ENCODE results near the gene ZNF892.

ZNF892 gene

DNA sequence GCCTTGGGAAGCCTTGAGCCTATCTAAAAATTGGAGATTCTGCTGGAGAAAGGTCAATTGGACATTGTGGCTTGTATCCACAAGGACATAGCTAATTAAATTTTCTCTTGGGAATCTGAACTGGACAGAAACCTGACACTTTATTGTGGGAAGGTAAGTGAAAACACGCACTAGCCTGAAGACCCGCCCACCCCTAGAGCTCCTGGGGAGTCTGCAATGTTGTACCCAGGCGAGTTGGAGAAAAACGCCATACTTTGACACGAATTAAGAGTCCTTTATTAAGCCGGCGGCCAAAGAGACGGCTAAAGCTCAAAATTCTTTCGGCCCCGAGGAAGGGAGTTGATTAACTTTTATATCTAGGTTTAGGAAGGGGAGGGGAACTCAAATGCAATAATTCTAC lies 1.2 kb upstream of the ZNF892 start:
- TF ChIP-seq ZNF384 (IDR thresholded peaks at IDR 0.05) = no peak
- TF ChIP-seq, protein P1, sequence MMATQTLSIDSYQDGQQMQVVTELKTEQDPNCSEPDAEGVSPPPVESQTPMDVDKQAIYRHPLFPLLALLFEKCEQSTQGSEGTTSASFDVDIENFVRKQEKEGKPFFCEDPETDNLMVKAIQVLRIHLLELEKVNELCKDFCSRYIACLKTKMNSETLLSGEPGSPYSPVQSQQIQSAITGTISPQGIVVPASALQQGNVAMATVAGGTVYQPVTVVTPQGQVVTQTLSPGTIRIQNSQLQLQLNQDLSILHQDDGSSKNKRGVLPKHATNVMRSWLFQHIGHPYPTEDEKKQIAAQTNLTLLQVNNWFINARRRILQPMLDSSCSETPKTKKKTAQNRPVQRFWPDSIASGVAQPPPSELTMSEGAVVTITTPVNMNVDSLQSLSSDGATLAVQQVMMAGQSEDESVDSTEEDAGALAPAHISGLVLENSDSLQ (IDR thresholded peaks at IDR 0.05) = no peak
- no peak for TF ChIP-seq HDGF (IDR thresholded peaks at IDR 0.05; ENCODE audit: borderline replicate concordance)
- no peak for TF ChIP-seq ARNT (IDR thresholded peaks at IDR 0.05)
- TF ChIP-seq ELF4 (IDR thresholded peaks at IDR 0.05) = no peak
- no peak for TF ChIP-seq NFRKB (IDR thresholded peaks at IDR 0.05)
- no peak for TF ChIP-seq TARDBP (IDR thresholded peaks at IDR 0.05)
- no peak for TF ChIP-seq SP1 (IDR thresholded peaks at IDR 0.05)
- TF ChIP-seq BHLHE40 (IDR thresholded peaks at IDR 0.05; ENCODE audit: borderline replicate concordance) = no peak
- no peak for TF ChIP-seq L3MBTL2 (conservative IDR thresholded peaks at IDR 0.05)
- no peak for TF ChIP-seq FOXA1 (IDR thresholded peaks at IDR 0.05)
- no peak for TF ChIP-seq SUZ12 (IDR thresholded peaks at IDR 0.05)
- CTCF ChIA-PET = no interaction called here
- DNase-seq (ENCODE audit: extremely low spot score) = no peak
- POLR2A ChIA-PET = interaction anchor here (1.6 kb wide), 1 partner anchor 26 kb away, joined by 4 read pairs; no protein-coding TSS in a partner anchor

- DNase-seq (ENCODE audit: extremely low spot score) = no peak
- ChIA-PET POLR2A (no interaction called here), CTCF (no interaction called here)
- TF ChIP-seq TARDBP (IDR thresholded peaks at IDR 0.05) (no peak), BHLHE40 (IDR thresholded peaks at IDR 0.05; ENCODE audit: borderline replicate concordance) (no peak), FOXK2 (IDR thresholded peaks at IDR 0.05) (no peak), ZNF384 (IDR thresholded peaks at IDR 0.05) (no peak), LEF1 (IDR thresholded peaks at IDR 0.05; ENCODE audit: borderline replicate concordance) (no peak), FOXA1 (IDR thresholded peaks at IDR 0.05) (no peak), SUZ12 (IDR thresholded peaks at IDR 0.05) (no peak)
Observed at GRCh38 chr2:95208106-95208505, 785 bp downstream of the ZNF892 start.

DNA sequence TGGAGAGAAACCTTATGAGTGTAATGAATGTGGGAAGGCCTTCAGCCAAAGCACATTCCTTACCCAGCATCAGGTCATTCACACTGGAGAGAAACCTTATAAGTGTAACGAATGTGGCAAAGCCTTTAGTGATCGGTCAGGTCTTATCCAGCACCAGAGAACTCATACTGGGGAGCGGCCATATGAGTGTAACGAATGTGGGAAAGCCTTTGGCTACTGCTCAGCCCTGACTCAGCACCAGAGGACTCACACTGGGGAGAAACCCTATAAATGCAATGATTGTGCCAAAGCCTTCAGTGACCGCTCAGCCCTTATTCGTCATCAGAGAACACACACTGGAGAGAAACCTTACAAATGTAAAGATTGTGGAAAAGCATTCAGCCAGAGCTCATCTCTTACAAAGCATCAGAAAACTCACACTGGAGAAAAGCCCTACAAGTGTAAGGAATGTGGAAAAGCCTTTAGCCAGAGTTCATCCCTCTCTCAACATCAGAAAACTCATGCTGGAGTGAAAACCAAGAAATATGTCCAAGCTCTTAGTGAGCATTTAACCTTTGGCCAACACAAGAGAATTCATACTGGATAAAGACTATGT lies 7.8 kb downstream of the ZNF892 start:
- CTCF ChIA-PET = no interaction called here
- DNase-seq (ENCODE audit: extremely low spot score) = no peak

DNA sequence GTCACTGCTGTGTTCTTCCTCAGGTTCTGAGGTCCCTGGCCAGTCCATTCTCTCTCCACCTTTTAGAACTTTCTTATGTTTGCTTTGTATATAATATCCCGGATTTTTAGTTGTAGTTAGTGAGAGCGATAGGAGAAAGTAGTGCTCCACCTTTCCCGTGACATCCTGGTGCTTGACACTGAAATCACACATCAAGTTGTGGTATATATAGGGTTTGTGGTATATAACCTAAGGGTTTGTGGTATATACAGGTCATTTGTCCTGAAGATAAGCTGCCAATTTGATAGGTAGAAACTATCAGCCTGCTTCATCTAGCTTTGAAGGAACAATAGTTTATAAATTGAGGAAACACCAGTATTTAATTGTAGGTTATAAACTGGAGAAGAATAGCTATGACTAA lies 13.1 kb downstream of the ZNF892 start:
- TF ChIP-seq ELF4 (IDR thresholded peaks at IDR 0.05) (no peak), TARDBP (IDR thresholded peaks at IDR 0.05) (no peak), CTBP1 (IDR thresholded peaks at IDR 0.05; ENCODE audit: borderline replicate concordance) (no peak), NFRKB (IDR thresholded peaks at IDR 0.05) (no peak), L3MBTL2 (conservative IDR thresholded peaks at IDR 0.05) (no peak), BHLHE40 (IDR thresholded peaks at IDR 0.05; ENCODE audit: borderline replicate concordance) (no peak), HDGF (IDR thresholded peaks at IDR 0.05; ENCODE audit: borderline replicate concordance) (no peak), FOXM1 (IDR thresholded peaks at IDR 0.05; ENCODE audit: borderline replicate concordance) (no peak), LEF1 (IDR thresholded peaks at IDR 0.05; ENCODE audit: borderline replicate concordance) (no peak), FOXA1 (IDR thresholded peaks at IDR 0.05) (no peak)
- TF ChIP-seq, protein P1 (IDR thresholded peaks at IDR 0.05) = no peak
- DNase-seq (ENCODE audit: extremely low spot score) = no peak
- ChIA-PET POLR2A (no interaction called here), CTCF (no interaction called here)

More for the DNA sequence above, 7.8 kb downstream of the ZNF892 start:
- POLR2A ChIA-PET = no interaction called here
- TF ChIP-seq TARDBP (IDR thresholded peaks at IDR 0.05) (no peak), L3MBTL2 (conservative IDR thresholded peaks at IDR 0.05) (no peak), CTBP1 (IDR thresholded peaks at IDR 0.05; ENCODE audit: borderline replicate concordance) (no peak)

- TF ChIP-seq FOXK2 (IDR thresholded peaks at IDR 0.05) (no peak), SP1 (IDR thresholded peaks at IDR 0.05) (no peak), ELF4 (IDR thresholded peaks at IDR 0.05) (no peak), ARNT (IDR thresholded peaks at IDR 0.05) (no peak), FOXM1 (IDR thresholded peaks at IDR 0.05; ENCODE audit: borderline replicate concordance) (no peak), FOXA1 (IDR thresholded peaks at IDR 0.05) (no peak), NFRKB (IDR thresholded peaks at IDR 0.05) (no peak), LEF1 (IDR thresholded peaks at IDR 0.05; ENCODE audit: borderline replicate concordance) (no peak), HDGF (IDR thresholded peaks at IDR 0.05; ENCODE audit: borderline replicate concordance) (no peak), ZNF384 (IDR thresholded peaks at IDR 0.05) (no peak), BHLHE40 (IDR thresholded peaks at IDR 0.05; ENCODE audit: borderline replicate concordance) (no peak), SUZ12 (IDR thresholded peaks at IDR 0.05) (no peak), L3MBTL2 (conservative IDR thresholded peaks at IDR 0.05) (no peak), TARDBP (IDR thresholded peaks at IDR 0.05) (no peak)
- TF ChIP-seq, protein P1 (IDR thresholded peaks at IDR 0.05) = no peak
Observed at GRCh38 chr2:95225658-95226057, 18.3 kb downstream of the ZNF892 start.

GRCh38 chr2:95231723-95232122 lies 24.4 kb downstream of the ZNF892 start:
- ChIA-PET POLR2A (interaction anchor here (0.8 to 1.6 kb wide), 4 partner anchors 19 to 114 kb away, joined by 3 to 5 read pairs (median 4); partner anchors contain the start of gene ZNF892), CTCF (interaction anchor here (0.6 to 2.2 kb wide), 17 partner anchors 8 to 171 kb away, joined by 3 to 13 read pairs (median 4); partner anchors contain the start of genes FAHD2A and ZNF892)
- no peak for TF ChIP-seq ELF4 (IDR thresholded peaks at IDR 0.05)
- TF ChIP-seq CTBP1 (IDR thresholded peaks at IDR 0.05; ENCODE audit: borderline replicate concordance) = no peak
- no peak for TF ChIP-seq LEF1 (IDR thresholded peaks at IDR 0.05; ENCODE audit: borderline replicate concordance)
- no peak for TF ChIP-seq ARNT (IDR thresholded peaks at IDR 0.05)
- no peak for TF ChIP-seq ZNF384 (IDR thresholded peaks at IDR 0.05)
- TF ChIP-seq SUZ12 (IDR thresholded peaks at IDR 0.05) = no peak
- TF ChIP-seq SP1 (IDR thresholded peaks at IDR 0.05) = no peak
- no peak for TF ChIP-seq HDGF (IDR thresholded peaks at IDR 0.05; ENCODE audit: borderline replicate concordance)
- TF ChIP-seq FOXA1 (IDR thresholded peaks at IDR 0.05) = no peak
- TF ChIP-seq NFRKB (IDR thresholded peaks at IDR 0.05) = no peak
- TF ChIP-seq, protein P1 (IDR thresholded peaks at IDR 0.05) = no peak
- no peak for TF ChIP-seq FOXM1 (IDR thresholded peaks at IDR 0.05; ENCODE audit: borderline replicate concordance)
- no peak for TF ChIP-seq BHLHE40 (IDR thresholded peaks at IDR 0.05; ENCODE audit: borderline replicate concordance)
- no peak for TF ChIP-seq L3MBTL2 (conservative IDR thresholded peaks at IDR 0.05)
- TF ChIP-seq FOXK2 (IDR thresholded peaks at IDR 0.05) = no peak
- no peak for TF ChIP-seq TARDBP (IDR thresholded peaks at IDR 0.05)
- peak; percentile 65 for DNase-seq (ENCODE audit: extremely low spot score)

More at GRCh38 chr2:95225658-95226057, 18.3 kb downstream of the ZNF892 start:
- no peak for DNase-seq (ENCODE audit: extremely low spot score)
- ChIA-PET CTCF (no interaction called here), POLR2A (no interaction called here)

Data from HEK293T (cell line).